HG03097 (cell line): ENCODE measurements around the gene TAS2R60.
"Not testable (repeated sequence)": the region's sequence is repeated elsewhere in the genome, so short reads cannot be mapped to it uniquely, and the experiment has no call there.

Experiments used
- ATAC-seq: cut with Tn5 transposase; IDR thresholded peaks from one replicate; pipeline ENCODE4 v1.9.1; 2021; ENCODE audit not compliant: unreplicated experiment, low FRiP score

TAS2R60 gene

GRCh38 chr7:143463957-143464356 lies 20.7 kb downstream of the TAS2R60 start:
- ATAC-seq, result no peak

GRCh38 chr7:143467724-143468123 lies 24.5 kb downstream of the TAS2R60 start:
- ATAC-seq, result no peak

DNA sequence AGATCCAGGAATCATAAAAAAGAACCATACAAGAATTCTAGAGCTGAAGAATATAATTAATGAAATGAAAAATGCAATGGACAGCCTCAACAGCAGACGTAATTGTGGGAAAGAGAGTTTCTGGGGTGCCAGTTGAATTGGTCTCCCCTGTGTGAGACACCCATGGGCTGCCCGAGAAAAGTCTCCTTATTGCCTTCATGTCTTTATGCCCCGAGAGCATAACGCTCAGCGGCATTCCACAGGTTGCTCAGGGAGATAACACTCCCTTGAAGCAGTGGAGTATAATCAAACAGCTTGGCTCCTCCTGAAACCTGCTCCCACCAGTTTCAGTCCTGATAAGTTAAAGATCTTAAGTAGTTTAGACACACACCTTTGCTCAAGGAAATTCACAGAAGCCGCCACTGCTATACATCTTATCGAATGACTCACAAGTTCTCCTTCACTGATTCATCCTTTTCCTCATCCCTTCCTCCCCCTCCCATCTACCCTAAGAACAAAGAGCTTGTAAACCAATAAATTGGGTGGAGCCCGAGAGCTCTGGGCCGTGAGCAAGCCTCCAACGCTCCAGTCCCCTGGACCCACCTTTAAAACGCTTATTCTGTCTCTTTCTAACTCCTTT lies 28.9 kb downstream of the TAS2R60 start:
- not testable (repeated sequence) for ATAC-seq

GRCh38 chr7:143477501-143478150 lies 34.4 kb downstream of the TAS2R60 start, which contains the start of gene TAS2R41:
Gene TAS2R41, plus strand, starts transcription at chr7:143477873. Its CDS starts 0 bp downstream, at chr7:143477873.
- no peak for ATAC-seq

- ATAC-seq, result no peak
These were observed 36.0 kb downstream of the TAS2R60 start for GRCh38 chr7:143479055-143479766.

GRCh38 chr7:143480501-143480900 lies 37.2 kb downstream of the TAS2R60 start:
- no peak for ATAC-seq

GRCh38 chr7:143484119-143484518 lies 40.9 kb downstream of the TAS2R60 start:
- no peak for ATAC-seq

DNA sequence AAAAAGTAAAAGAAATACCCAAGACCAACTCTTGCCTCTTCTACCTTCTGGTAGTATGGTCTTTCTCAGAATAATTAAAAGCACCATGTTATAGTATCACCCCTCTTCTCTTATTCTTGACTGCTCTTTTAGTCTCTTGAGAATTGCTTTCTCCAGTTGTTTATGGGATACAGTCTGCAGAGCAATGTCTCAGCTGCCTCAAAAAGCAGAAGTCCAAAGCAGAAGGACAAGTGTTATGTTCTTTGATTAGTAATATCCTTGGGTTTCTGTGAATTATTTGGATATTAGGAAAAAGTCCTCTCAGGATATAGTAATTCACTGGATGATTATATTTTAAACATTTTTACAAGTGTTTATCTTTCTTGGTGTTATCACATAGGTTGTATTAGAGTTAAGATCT lies 41.8 kb downstream of the TAS2R60 start:
- no peak for ATAC-seq

DNA sequence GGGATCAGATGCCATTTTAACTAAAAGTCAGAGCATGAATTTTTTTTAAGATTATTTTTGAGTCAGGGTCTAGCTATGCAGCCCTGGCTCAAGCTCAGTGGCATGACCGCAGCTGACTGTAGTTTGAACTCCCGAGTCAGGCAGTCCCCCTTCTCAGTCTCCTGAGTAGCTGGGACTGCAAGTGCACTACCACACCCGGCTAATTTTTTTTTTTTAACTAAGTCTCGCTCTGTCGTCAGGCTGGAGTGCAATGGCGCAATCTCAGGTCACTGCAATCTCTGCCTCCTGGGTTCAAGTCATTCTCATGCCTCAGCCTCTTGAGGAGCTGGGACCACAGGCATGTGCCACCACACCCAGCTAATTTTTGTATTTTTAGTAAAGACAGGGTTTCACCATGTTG lies 42.2 kb downstream of the TAS2R60 start:
- ATAC-seq, result no peak

GRCh38 chr7:143486266-143486665 lies 43.0 kb downstream of the TAS2R60 start:
- not testable (repeated sequence) for ATAC-seq

DNA sequence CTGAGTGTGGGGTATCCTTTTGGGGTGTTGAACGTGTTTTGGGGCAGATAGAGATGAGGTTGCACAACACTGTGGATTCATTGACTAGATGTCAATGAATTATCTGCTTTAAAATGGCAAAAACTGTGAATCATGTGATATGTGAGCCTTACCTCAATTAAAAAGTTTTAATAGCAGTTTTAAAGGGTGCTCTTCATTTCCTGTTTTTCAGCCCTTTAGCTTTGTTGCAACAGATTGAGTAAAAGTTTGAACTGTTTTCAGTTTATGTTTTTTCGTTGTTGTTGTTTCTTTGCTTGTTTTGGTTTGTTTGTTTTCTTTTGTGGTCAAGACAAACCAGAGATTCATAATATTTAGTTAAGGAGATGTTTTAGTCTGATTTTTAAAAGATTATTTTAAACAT lies 43.8 kb downstream of the TAS2R60 start:
- no peak for ATAC-seq

DNA sequence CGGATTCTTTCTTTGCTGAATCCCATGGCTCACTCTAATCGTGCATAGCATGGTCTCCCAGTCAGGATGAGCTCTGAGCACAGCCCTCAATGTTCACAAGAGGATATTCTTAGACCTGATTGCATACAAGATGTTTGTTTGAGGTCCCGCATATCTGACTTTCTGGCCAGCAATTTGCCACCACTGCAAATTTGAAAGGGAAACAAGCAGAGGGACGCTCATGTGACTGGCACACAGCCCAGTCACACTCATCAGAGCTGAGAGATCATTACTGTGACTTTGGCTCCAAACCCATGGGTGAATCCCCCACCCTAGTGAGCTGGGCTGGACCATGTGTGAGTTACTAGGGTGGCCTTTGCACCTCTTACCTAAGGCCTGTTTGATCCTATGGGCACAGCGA lies 44.3 kb downstream of the TAS2R60 start:
- no peak for ATAC-seq

DNA sequence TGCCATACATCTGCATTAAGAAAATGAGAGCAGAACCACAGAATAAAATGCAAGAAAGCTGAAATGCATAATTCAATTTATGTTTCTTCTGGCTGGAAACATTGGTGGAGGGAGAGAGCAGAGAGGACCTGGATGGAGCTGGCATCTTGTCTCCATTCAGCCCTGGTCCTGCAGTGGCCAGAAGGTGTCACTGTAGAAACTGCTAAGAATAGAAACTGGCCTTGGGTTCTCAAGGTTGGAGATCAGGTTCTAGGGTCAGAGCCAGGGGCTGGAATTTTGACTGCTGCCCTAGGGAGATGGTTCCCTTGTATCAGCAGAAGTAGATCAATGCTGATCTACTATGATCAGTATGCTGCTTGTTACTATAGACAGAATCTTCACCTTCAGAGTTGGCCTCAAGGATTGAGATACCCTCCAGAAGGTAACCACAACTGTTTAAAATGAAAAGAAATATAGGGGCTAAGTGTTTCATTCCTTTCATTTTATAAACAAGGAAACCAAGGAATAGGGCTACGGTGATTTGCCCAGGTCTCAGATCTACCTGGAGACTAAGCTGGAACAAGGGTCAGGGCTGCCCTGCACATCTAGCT lies 47.6 kb downstream of the TAS2R60 start:
- no peak for ATAC-seq

DNA sequence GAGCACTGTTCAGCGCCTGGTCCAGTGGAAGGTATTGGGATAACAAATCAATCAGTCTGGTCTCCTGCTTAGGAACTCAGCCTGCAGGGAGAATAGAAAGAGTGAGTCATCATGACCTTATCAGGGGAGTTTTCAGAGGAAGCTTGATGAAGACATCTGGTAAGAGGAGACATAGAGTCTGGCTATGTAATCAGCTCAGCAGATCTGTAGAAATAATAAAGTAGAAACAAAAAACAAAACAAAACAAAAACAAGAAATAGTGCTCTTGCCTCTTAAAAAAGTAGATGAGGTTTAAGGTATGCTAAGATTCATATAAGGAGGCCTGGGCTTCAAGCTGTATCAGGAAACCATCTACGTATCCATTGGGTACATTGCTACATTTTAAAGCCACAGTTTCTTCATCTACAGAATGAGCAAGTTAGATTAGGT lies 48.8 kb downstream of the TAS2R60 start:
- no peak for ATAC-seq

DNA sequence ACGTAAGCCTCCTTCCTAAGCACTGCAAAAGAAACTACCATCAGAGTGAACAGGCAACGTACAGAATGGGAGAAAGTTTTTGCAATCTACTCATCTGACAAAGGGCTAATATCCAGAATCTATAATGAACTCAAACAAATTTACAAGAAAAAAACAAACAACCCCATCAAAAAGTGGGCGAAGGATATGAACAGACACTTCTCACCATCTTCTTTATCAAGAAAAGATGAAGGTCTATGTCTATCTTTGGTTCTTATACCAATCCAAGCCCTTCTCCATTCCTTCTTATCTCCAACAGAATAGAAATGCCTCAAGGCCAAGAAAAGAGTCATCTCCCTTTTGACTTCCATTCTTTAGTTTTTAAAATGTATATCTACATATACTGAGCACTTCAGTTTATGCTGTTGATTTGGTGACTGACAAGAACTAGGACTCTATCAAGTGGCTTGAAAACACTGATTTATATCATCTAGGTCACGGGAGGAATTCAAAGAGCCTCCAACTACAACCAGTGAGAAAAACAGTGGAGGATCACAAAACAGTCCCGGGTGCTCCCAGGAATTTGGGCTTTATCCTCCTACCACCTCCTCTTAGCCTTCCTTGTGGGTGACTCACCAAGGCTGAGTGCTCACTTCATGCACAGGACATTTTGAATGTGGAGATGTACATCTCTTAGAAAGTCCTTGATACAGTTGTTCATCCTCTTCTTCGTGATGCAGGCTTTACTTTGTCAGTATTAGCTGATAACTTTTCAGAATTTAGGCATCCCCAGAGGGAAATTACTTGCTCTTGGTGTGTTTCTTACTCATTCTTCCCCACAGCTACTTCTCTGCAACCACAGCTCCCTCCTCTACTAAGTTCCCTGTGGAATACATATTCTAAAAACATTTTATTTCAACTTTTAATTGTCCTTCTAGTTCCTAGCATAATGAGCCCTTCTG lies 49.8 kb downstream of the TAS2R60 start:
- no peak for ATAC-seq

DNA sequence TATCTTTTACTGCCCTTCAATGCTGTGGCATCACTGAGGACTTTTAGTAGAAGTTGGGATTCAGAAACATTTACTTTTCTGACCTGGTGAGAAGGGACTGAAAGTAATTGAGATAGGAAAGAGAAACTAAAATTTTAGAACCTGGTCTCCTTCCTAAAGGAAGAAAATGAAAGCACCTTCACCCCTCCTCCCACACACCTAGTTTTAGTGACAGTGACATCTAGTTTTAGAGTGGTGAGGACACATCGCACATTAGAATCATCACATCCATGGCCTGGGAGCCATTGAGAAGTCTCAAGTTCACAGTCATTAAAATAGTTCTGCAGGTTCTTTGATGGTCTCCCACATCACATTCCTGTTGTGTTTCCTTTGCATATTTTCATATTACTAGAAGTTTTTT lies 50.5 kb downstream of the TAS2R60 start:
- ATAC-seq, result no peak
